Loucy (cell line): ENCODE measurements around the gene KLK10.

ENCODE experiments used
- CTCF ChIP-seq: fragments of 200-600 bp; sonication (generic); conservative IDR thresholded peaks from 2 replicates; pipeline ENCODE4 v1.5.1; 2014; ENCODE audit warnings: mild to moderate bottlenecking, antibody characterized with exemption, low read length
- EZH2phosphoT487 ChIP-seq: fragments of 200-600 bp; IDR thresholded peaks from 2 replicates; pipeline ENCODE4 v1.6.1; 2018; ENCODE audit warnings: antibody characterized with exemption, mild to moderate bottlenecking, moderate library complexity, borderline replicate concordance

GRCh38 chr19:50983625-50984292 is 35.8 kb downstream of the KLK10 start, which contains the start of gene KLK7:
- TF ChIP-seq CTCF, result no peak
- TF ChIP-seq EZH2phosphoT487, result no peak
